AG04450 (cell line): ENCODE data around the gene MICAL3. TPM values are rescaled to one million over a fixed set of nuclear protein-coding genes. Genes with fewer than 3 reads are reported as not detected.

ENCODE experiments used
- CTCF ChIA-PET: fragments of 300-600, 350-600 bp; formaldehyde crosslinking; extraction: SDS; loops from one replicate; lab custom pipeline; 2022; ENCODE audit warnings: antibody characterized with exemption, inconsistent platforms; lab: Charles Lee
- POLR2A ChIA-PET: fragments of 350-600 bp; formaldehyde crosslinking; extraction: SDS; loops from one replicate; lab custom pipeline; 2021; ENCODE audit warnings: antibody characterized with exemption, inconsistent platforms; lab: Yijun Ruan, JAX
- DNase-seq: peaks from one replicate; pipeline ENCODE4 v3.0.0-alpha.2; 2011; ENCODE audit warnings: low read depth, low spot score
- H3K27ac ChIP-seq: one replicate; pipeline ENCODE4 v1.5.1; 2012; ENCODE audit warnings: low read depth, low read length, control low read depth
- H3K27me3 ChIP-seq: one replicate; pipeline ENCODE4 v1.6.0; 2012; ENCODE audit warnings: low read length; ENCODE audit not compliant: control insufficient read depth, insufficient read depth
- H3K4me3 ChIP-seq: 2 replicates; pipeline ENCODE4 v1.5.1; 2011; ENCODE audit warnings: mild to moderate bottlenecking, low read depth, low read length, control low read depth
- H3K9me3 ChIP-seq: 2 replicates; pipeline ENCODE4 v1.5.1; 2012; ENCODE audit warnings: low read length; ENCODE audit not compliant: control insufficient read depth, insufficient read depth
- CTCF ChIP-seq: IDR thresholded peaks from 2 replicates; pipeline ENCODE4 v1.5.1; 2011; ENCODE audit warnings: low read depth, low read length, control low read depth, inconsistent platforms
- polyA plus RNA-seq: library from polyadenylated mRNA; depleted of rRNA; stranded (reverse); fragments of >200 nt; gene quantifications from 2 replicates; pipeline ENCODE4 v1.2.3, GENCODE V29; 2011; rRNA removed
- small RNA-seq: library from RNA; depleted of rRNA; stranded (forward); fragments of <200 nt; gene quantifications from one replicate; pipeline ENCODE3, GENCODE V24; 2012; ENCODE audit warnings: low read depth; ENCODE audit not compliant: insufficient read length

The MICAL3 gene
- polyA plus RNA-seq, 1 experiment: 17.8 TPM

DNA sequence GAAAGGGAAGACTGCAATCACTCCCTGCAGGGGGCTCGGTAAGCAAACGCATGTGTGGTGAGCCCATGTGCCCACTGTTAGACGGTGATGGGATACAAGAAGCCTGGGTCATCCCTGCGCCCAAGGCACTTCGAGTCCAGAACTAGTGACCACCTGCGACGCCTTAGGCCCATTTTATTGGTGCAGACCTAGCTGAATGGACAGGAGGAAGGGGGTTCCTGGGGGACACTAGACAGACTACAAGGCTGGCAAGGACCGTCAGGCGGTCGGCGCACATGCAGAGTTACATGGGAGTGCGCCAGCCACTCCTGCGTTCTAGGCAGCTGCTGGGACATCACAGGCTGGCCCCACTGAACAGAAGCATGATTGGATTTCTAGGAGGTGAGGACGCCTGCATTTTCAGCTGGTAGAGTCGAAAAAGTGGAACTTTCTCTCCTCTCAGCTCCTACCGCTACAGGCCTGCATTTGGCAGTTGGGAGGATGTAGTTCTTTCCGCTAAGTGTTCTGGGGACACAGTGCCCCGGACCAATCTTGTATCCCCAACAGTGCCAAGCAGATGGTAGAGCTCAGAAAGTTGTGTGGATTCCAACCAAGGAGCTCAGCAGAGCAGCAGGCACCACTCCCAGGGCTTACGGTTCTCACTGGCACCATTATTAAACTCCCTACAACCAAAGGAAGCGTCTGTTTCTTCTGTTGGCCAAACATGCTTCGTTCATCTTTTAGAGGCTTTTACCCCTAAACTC, 285.8 kb downstream of the MICAL3 start:
- TF ChIP-seq CTCF: no peak
- Histone ChIP-seq H3K9me3 (no peaks in the 10 kb centered on the region), H3K27ac (no peak overlapping the region), H3K4me3 (no peak overlapping the region), H3K27me3 (no peaks in the 10 kb centered on the region)
- no peak for DNase-seq
- ChIA-PET CTCF (interaction anchor here (1.3 to 1.8 kb wide), 2 partner anchors 91 to 338 kb away, joined by 4 to 5 read pairs; no protein-coding TSS in a partner anchor), POLR2A (no interaction called here)

Small RNA genes lying within 50 kb of the gene (small RNA-seq; reads per million reads assigned to genes)
- gene MIR3198-1 (not detected), gene MIR648 (not detected)

Other genes with a start within 250 kb of the MICAL3 start
- gene PEX26, start 53.4 kb upstream of the MICAL3 start, polyA plus RNA-seq: 20.8 and 24.8 TPM in 2 replicates
- gene TUBA8, start 86.2 kb upstream of the MICAL3 start, polyA plus RNA-seq: 2.7 and 3.0 TPM in 2 replicates
- gene USP18, start 125.6 kb upstream of the MICAL3 start, polyA plus RNA-seq: 25.2 and 26.7 TPM in 2 replicates